Measurements from ENCODE around the gene IL17RE. TPM values are rescaled to one million over a fixed set of nuclear protein-coding genes. Genes with fewer than 3 reads are reported as not detected.
"Not testable (repeated sequence)": the region's sequence is repeated elsewhere in the genome, so short reads cannot be mapped to it uniquely, and the experiment has no call there.

Gene IL17RE
- total RNA-seq (1.0 TPM), polyA plus RNA-seq (ENCODE audit: insufficient read depth in 1 of 8, insufficient read length in 8 of 8, low replicate concordance in 1 of 8) (1 to 10 TPM; 1.2 to 6.5 (median 3.1) TPM)
- long read RNA-seq, donor 1, result 0 reads
- long read RNA-seq, donor 2, result 0 reads
- long read RNA-seq, donor 3, result 0 reads
- long read RNA-seq, donor 4, result 0 reads
- long read RNA-seq, donor 5, result 0 reads
- long read RNA-seq, donor 6, result 0 reads
- long read RNA-seq, donor 7, result 0 reads
- long read RNA-seq, donor 8, result 0 reads
- long read RNA-seq, donor 9, result 0 reads
- long read RNA-seq, donor 10, result 0 reads
- long read RNA-seq, donor 11, result 0 reads

GRCh38 chr3:9902372-9903237 is at the start of gene IL17RE:
Gene IL17RE (plus strand): TSS chr3:9902848. CDS start chr3:9902933, 85 bp downstream.
- no peaks in the 10 kb centered on the region for H3K27me3 ChIP-seq (ENCODE audit: control insufficient read depth, insufficient read depth, low read length)
- no peak for DNase-seq
- peak within 1 kb of the TSS; percentile 51 for H3K27ac ChIP-seq (ENCODE audit: low read length)
- H3K9me3 ChIP-seq (replicated peaks; ENCODE audit: control insufficient read depth, low read depth, low read length), result no peaks in the 10 kb centered on the region
- no peaks in the 10 kb centered on the region for H3K36me3 ChIP-seq (ENCODE audit: control insufficient read depth, insufficient read depth, low read length)
- 40% methylated on average over 7 of the region's 13 CpGs for WGBS (ENCODE audit: insufficient coverage)
- H3K4me3 ChIP-seq (ENCODE audit: low read length), result no peak within 1 kb of the TSS
- peaks cover 12% of the 10 kb centered on the region for H3K4me1 ChIP-seq (ENCODE audit: control insufficient read depth, insufficient read depth, low read length)

GRCh38 chr3:9854291-9854940 is 48.2 kb upstream of the IL17RE start:
- H3K27ac ChIP-seq (ENCODE audit: low read length); DNase-seq; H3K36me3 ChIP-seq (ENCODE audit: control insufficient read depth, insufficient read depth, low read length): not testable (repeated sequence)

GRCh38 chr3:9855594-9855993 is 47.1 kb upstream of the IL17RE start:
- Histone ChIP-seq H3K4me1 (ENCODE audit: control insufficient read depth, insufficient read depth, low read length) (no peaks in the 10 kb centered on the region), H3K27me3 (ENCODE audit: control insufficient read depth, insufficient read depth, low read length) (no peaks in the 10 kb centered on the region), H3K36me3 (ENCODE audit: control insufficient read depth, insufficient read depth, low read length) (no peaks in the 10 kb centered on the region), H3K27ac (ENCODE audit: low read length) (no peak overlapping the region), H3K9me3 (replicated peaks; ENCODE audit: control insufficient read depth, low read depth, low read length) (no peaks in the 10 kb centered on the region), H3K4me3 (ENCODE audit: low read length) (no peak overlapping the region)
- 100% methylated on average over 3 of the region's 3 CpGs for WGBS (ENCODE audit: insufficient coverage)
- DNase-seq, result no peak

More at GRCh38 chr3:9854291-9854940, 48.2 kb upstream of the IL17RE start:
- WGBS (ENCODE audit: insufficient coverage), result 37% methylated on average over 3 of the region's 11 CpGs
- H3K9me3 ChIP-seq (replicated peaks; ENCODE audit: control insufficient read depth, low read depth, low read length); H3K27me3 ChIP-seq (ENCODE audit: control insufficient read depth, insufficient read depth, low read length); H3K4me3 ChIP-seq (ENCODE audit: low read length); H3K4me1 ChIP-seq (ENCODE audit: control insufficient read depth, insufficient read depth, low read length): not testable (repeated sequence)

- no peak overlapping the region for H3K27ac ChIP-seq (ENCODE audit: low read length)
- 90% methylated on average over 10 of the region's 12 CpGs for WGBS (ENCODE audit: insufficient coverage)
Observed at GRCh38 chr3:9859530-9860025, 43.1 kb upstream of the IL17RE start.

GRCh38 chr3:9861201-9861600 is 41.4 kb upstream of the IL17RE start:
- DNase-seq, result no peak
- no peak overlapping the region for H3K27ac ChIP-seq (ENCODE audit: low read length)
- H3K9me3 ChIP-seq (replicated peaks; ENCODE audit: control insufficient read depth, low read depth, low read length), result no peaks in the 10 kb centered on the region
- no peaks in the 10 kb centered on the region for H3K27me3 ChIP-seq (ENCODE audit: control insufficient read depth, insufficient read depth, low read length)
- WGBS (ENCODE audit: insufficient coverage), result 100% methylated on average over 1 of the region's 4 CpGs
- H3K4me1 ChIP-seq (ENCODE audit: control insufficient read depth, insufficient read depth, low read length), result peaks cover 31% of the 10 kb centered on the region
- no peak overlapping the region for H3K4me3 ChIP-seq (ENCODE audit: low read length)
- no peaks in the 10 kb centered on the region for H3K36me3 ChIP-seq (ENCODE audit: control insufficient read depth, insufficient read depth, low read length)

More at GRCh38 chr3:9859530-9860025, 43.1 kb upstream of the IL17RE start:
- Histone ChIP-seq H3K9me3 (replicated peaks; ENCODE audit: control insufficient read depth, low read depth, low read length) (no peaks in the 10 kb centered on the region), H3K27me3 (ENCODE audit: control insufficient read depth, insufficient read depth, low read length) (no peaks in the 10 kb centered on the region), H3K4me3 (ENCODE audit: low read length) (no peak overlapping the region), H3K36me3 (ENCODE audit: control insufficient read depth, insufficient read depth, low read length) (no peaks in the 10 kb centered on the region), H3K4me1 (ENCODE audit: control insufficient read depth, insufficient read depth, low read length) (peaks cover 23% of the 10 kb centered on the region)
- no peak for DNase-seq

- WGBS (ENCODE audit: insufficient coverage), result 69% methylated on average over 3 of the region's 5 CpGs
- Histone ChIP-seq H3K4me3 (ENCODE audit: low read length) (no peak overlapping the region), H3K4me1 (ENCODE audit: control insufficient read depth, insufficient read depth, low read length) (peaks cover 31% of the 10 kb centered on the region), H3K9me3 (replicated peaks; ENCODE audit: control insufficient read depth, low read depth, low read length) (no peaks in the 10 kb centered on the region), H3K27me3 (ENCODE audit: control insufficient read depth, insufficient read depth, low read length) (no peaks in the 10 kb centered on the region), H3K27ac (ENCODE audit: low read length) (no peak overlapping the region), H3K36me3 (ENCODE audit: control insufficient read depth, insufficient read depth, low read length) (no peaks in the 10 kb centered on the region)
- DNase-seq, result no peak
Observed at GRCh38 chr3:9861626-9862130, 41.0 kb upstream of the IL17RE start.

- no peaks in the 10 kb centered on the region for H3K36me3 ChIP-seq (ENCODE audit: control insufficient read depth, insufficient read depth, low read length)
- H3K27me3 ChIP-seq (ENCODE audit: control insufficient read depth, insufficient read depth, low read length), result no peaks in the 10 kb centered on the region
- peak overlapping the region; percentile 22 for H3K4me3 ChIP-seq (ENCODE audit: low read length)
- H3K4me1 ChIP-seq (ENCODE audit: control insufficient read depth, insufficient read depth, low read length), result peaks cover 31% of the 10 kb centered on the region
- 11% methylated on average over 43 of the region's 45 CpGs for WGBS (ENCODE audit: insufficient coverage)
- H3K27ac ChIP-seq (ENCODE audit: low read length), result no peak overlapping the region
- peak; percentile 62 for DNase-seq
- no peaks in the 10 kb centered on the region for H3K9me3 ChIP-seq (replicated peaks; ENCODE audit: control insufficient read depth, low read depth, low read length)
Observed at GRCh38 chr3:9862391-9863057, 40.1 kb upstream of the IL17RE start.

- Histone ChIP-seq H3K4me1 (ENCODE audit: control insufficient read depth, insufficient read depth, low read length) (peaks cover 31% of the 10 kb centered on the region), H3K27ac (ENCODE audit: low read length) (peak overlapping the region; percentile 42), H3K27me3 (ENCODE audit: control insufficient read depth, insufficient read depth, low read length) (no peaks in the 10 kb centered on the region), H3K36me3 (ENCODE audit: control insufficient read depth, insufficient read depth, low read length) (no peaks in the 10 kb centered on the region), H3K9me3 (replicated peaks; ENCODE audit: control insufficient read depth, low read depth, low read length) (no peaks in the 10 kb centered on the region), H3K4me3 (ENCODE audit: low read length) (peak overlapping the region; percentile 22)
- 61% methylated on average over 19 of the region's 22 CpGs for WGBS (ENCODE audit: insufficient coverage)
- no peak for DNase-seq
Observed at GRCh38 chr3:9863058-9863772, 39.4 kb upstream of the IL17RE start.

Measured in muscle of leg (tissue), 16 donors.